Breast epithelium (tissue), 3 donors: ENCODE results near the gene CDC42EP4.

ENCODE experiments used
- POLR2A ChIP-seq: fragments of 450-650 bp; IDR thresholded peaks from one replicate; pipeline ENCODE4 v1.6.1; 2016; ENCODE audit warnings: antibody characterized with exemption, mild to moderate bottlenecking, moderate library complexity
- TF ChIP-seq, protein P1 (sequence below), 3 donors: fragments of 450-650 bp; IDR thresholded peaks; one replicate each; pipeline ENCODE4 v1.5.1; 2016 to 2017; ENCODE audit warnings: antibody characterized with exemption in 3 of 3, mild to moderate bottlenecking in 3 of 3, moderate library complexity in 3 of 3

DNA sequence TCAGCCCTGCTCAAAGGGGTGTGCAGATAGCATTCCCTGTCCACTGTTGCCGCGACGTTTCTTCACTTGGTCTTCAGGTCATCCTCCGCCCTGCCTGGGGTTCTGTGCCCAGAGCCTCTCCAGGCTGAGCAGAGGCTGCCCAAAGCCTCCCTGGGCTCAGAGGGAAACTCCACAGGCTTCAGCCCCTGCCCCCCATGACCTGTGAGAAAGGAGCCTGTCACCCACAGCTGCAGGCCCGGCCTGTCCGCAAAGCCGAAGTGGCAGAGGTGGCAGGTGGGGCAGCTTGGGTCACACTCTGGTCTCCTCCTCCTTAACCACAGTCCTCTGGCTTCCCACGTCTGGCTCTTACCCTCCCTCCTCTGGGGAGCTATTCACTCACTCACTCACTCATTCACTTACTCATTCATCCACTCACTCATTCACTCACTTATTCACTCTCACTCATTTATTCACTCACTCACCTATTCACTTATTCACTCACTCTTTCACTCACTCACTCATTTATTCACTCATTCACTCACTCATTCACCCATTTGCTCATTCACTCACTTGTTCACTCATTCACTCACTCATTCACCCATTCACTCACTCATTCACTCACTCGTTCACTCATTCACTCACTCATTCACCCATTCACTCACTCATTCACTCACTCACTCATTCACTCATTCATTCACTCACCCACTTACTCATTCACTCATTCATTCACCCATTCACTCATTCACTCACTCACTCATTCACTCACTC lies 43.0 kb downstream of the CDC42EP4 start:
- TF ChIP-seq, protein P1, sequence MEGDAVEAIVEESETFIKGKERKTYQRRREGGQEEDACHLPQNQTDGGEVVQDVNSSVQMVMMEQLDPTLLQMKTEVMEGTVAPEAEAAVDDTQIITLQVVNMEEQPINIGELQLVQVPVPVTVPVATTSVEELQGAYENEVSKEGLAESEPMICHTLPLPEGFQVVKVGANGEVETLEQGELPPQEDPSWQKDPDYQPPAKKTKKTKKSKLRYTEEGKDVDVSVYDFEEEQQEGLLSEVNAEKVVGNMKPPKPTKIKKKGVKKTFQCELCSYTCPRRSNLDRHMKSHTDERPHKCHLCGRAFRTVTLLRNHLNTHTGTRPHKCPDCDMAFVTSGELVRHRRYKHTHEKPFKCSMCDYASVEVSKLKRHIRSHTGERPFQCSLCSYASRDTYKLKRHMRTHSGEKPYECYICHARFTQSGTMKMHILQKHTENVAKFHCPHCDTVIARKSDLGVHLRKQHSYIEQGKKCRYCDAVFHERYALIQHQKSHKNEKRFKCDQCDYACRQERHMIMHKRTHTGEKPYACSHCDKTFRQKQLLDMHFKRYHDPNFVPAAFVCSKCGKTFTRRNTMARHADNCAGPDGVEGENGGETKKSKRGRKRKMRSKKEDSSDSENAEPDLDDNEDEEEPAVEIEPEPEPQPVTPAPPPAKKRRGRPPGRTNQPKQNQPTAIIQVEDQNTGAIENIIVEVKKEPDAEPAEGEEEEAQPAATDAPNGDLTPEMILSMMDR (IDR thresholded peaks at IDR 0.05): no peak
- no peak for TF ChIP-seq POLR2A
